Subcutaneous adipose tissue (tissue), 4 donors: ENCODE results near the gene CLN5. TPM values are rescaled to one million over a fixed set of nuclear protein-coding genes. Genes with fewer than 3 reads are reported as not detected.

Source experiments
- CTCF ChIP-seq: fragments of 450-650 bp; IDR thresholded peaks from one replicate; pipeline ENCODE4 v1.5.1; 2016; ENCODE audit warnings: low read depth, mild to moderate bottlenecking, control low read depth, antibody characterized with exemption, moderate library complexity
- total RNA-seq, 4 donors: library from RNA; depleted of rRNA; stranded (reverse); fragments of >200 nt; gene quantifications; one replicate each; pipeline ENCODE4 v1.1.0, GENCODE V29; 2016

The CLN5 gene
- total RNA-seq, 4 donors from 2014 or later, result 28.8 to 42.1 (median 34.5) TPM

- TF ChIP-seq CTCF, result no peak
Measured at GRCh38 chr13:76976490-76976889, 15.4 kb upstream of the CLN5 start.

GRCh38 chr13:76976929-76977328, 15.0 kb upstream of the CLN5 start:
- TF ChIP-seq CTCF, result no peak

DNA sequence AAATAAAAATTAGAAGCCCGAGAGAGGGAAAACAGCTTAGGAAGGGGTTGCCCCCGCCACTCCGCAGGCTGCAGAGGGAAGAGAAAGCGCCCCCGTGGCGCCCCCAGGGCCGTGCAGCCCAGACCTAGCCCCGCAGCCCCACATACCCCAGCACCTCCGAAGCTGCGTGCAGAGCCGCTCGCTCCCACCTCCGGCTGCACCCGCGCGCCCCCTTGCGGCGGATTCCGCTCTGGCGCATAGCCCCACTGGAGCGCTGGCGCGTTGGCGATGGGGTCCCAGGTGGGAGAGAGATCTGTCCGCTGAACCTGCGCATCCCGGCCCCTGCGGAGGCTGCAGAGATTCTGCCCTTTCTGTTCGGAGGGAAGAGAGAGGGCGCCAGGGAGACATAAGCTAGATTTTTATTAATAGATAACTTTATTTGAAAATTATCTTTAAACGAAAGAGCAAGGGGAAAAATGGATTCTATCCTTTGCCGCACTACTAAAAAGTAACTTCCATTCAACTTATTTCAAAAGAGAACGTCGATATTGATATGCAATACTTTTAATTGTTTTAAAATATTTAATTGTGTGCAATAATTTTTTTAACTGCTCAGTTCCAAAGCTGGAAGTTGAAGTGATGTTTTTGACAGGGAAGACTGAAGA, 11.7 kb upstream of the CLN5 start:
- no peak for TF ChIP-seq CTCF

DNA sequence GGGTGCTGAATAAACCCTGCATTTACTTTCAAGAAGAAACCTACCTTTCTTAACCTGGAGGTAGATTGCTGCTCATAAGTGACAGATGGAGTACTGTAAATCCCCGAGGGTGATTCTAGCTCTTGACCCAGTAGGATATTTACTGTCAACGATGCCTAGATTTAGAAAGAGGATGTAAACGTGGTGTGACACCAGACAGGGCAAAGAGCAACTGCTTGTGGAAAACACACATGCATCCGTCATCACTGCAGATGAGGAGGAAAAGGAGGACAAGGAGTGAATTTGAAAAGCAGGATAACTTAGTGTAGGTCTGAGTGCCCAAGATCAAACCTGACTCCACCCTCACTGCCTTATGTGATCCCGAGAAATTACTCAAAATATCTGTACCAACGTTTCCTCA, 9.8 kb upstream of the CLN5 start:
- no peak for TF ChIP-seq CTCF

GRCh38 chr13:76983676-76984075, 8.2 kb upstream of the CLN5 start:
- TF ChIP-seq CTCF, result no peak

DNA sequence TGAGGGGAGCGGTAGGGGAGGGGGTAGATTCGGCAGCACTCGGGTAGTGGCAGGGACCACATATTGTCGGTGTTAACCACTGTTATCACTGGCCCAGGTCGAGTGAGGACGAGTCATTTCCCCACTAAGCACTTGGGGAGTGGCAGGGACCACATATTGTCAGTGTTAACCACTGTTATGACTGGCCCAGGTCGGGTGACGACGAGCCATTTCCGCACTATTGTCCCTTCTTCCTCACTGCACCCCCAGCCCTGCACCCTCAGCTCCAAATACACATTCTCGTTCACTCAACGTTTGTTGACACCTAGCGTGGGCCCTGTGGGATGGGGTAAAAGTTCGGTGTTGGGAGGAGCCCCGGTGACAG, 467 bp upstream of the CLN5 start:
- no peak for TF ChIP-seq CTCF

- no peak for TF ChIP-seq CTCF
Measured at GRCh38 chr13:76992548-76993001, 694 bp downstream of the CLN5 start.
